Measurements from ENCODE around the gene ZBED5. TPM values are rescaled to one million over a fixed set of nuclear protein-coding genes. Genes with fewer than 3 reads are reported as not detected.

Gene ZBED5
- total RNA-seq, 1 donor from 2014 or later: 95.0 TPM

DNA sequence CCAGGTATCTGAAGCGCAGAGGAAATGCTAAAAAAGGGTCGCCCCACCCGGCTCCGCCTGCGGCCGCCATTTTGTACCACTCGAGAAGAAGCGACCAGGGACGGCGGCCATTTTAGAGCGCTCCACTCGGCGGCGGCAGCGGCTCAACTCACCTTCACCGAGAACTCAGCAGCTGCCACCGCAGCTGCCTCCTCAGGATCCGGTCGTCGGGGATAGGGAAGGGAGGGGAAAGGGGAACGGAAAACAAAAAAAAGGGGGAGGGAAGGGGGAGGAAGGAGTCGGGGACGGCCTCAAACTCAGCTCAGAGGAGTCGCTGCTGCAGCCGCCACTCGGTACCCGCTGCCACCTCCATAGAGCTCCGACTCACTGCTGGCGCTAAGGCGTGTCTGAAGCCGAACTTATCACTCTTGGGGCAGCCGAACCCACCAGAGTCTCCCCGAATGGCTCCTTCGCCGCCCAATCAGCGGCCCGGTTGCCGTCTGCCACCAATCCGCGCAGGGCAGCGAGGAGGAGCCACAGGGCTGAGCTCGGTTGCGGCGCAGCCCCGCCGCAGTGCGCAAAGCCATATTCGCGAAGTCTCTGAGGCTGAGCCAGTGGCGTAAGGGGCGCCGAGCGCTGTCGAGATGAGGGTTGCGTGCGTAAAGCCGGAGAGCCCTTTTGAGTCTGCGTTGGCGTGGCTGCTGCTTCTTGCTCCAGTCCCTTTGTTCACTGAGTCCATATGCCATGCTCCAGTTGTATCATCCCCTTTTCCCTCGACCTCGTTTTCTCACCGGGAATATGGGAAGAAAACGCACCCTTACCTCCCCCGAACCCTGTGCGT, 49.1 kb downstream of the ZBED5 start, which contains the start of gene EIF4G2:
Gene EIF4G2 (minus strand): TSS at position 374 of the 820 bp plus-strand sequence.
- peaks cover 38% of the 10 kb centered on the region for H3K4me1 Mint-ChIP-seq (ENCODE audit: low read depth)
- TF ChIP-seq, protein P1, sequence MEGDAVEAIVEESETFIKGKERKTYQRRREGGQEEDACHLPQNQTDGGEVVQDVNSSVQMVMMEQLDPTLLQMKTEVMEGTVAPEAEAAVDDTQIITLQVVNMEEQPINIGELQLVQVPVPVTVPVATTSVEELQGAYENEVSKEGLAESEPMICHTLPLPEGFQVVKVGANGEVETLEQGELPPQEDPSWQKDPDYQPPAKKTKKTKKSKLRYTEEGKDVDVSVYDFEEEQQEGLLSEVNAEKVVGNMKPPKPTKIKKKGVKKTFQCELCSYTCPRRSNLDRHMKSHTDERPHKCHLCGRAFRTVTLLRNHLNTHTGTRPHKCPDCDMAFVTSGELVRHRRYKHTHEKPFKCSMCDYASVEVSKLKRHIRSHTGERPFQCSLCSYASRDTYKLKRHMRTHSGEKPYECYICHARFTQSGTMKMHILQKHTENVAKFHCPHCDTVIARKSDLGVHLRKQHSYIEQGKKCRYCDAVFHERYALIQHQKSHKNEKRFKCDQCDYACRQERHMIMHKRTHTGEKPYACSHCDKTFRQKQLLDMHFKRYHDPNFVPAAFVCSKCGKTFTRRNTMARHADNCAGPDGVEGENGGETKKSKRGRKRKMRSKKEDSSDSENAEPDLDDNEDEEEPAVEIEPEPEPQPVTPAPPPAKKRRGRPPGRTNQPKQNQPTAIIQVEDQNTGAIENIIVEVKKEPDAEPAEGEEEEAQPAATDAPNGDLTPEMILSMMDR (IDR thresholded peaks at IDR 0.05; ENCODE audit: unreplicated experiment): no peak
- peak; percentile 97 for DNase-seq (ENCODE audit: low spot score, unreplicated experiment)
- H3K27me3 Mint-ChIP-seq: no peaks in the 10 kb centered on the region
- H3K27ac Mint-ChIP-seq: peak within 1 kb of the TSS; percentile 99
- H3K4me3 Mint-ChIP-seq (ENCODE audit: low read depth): peak within 1 kb of the TSS; percentile 93
- H3K9me3 Mint-ChIP-seq (ENCODE audit: low read depth): no peaks in the 10 kb centered on the region
- peaks cover 37% of the 10 kb centered on the region for H3K36me3 Mint-ChIP-seq (ENCODE audit: insufficient read depth)

- Mint-ChIP-seq H3K4me3 (ENCODE audit: low read depth) (peak overlapping the region; percentile 93), H3K9me3 (ENCODE audit: low read depth) (no peaks in the 10 kb centered on the region), H3K27ac (peak overlapping the region; percentile 99), H3K27me3 (no peaks in the 10 kb centered on the region), H3K4me1 (ENCODE audit: low read depth) (peaks cover 43% of the 10 kb centered on the region), H3K36me3 (ENCODE audit: insufficient read depth) (peaks cover 42% of the 10 kb centered on the region)
- no peak for DNase-seq (ENCODE audit: low spot score, unreplicated experiment)
- TF ChIP-seq, protein P1 (IDR thresholded peaks at IDR 0.05; ENCODE audit: unreplicated experiment): no peak
Observed at GRCh38 chr11:10808235-10808552, 49.7 kb downstream of the ZBED5 start.

- no peaks in the 10 kb centered on the region for H3K27me3 Mint-ChIP-seq
Observed at GRCh38 chr11:10807493-10808234, 50.2 kb downstream of the ZBED5 start.

DNA sequence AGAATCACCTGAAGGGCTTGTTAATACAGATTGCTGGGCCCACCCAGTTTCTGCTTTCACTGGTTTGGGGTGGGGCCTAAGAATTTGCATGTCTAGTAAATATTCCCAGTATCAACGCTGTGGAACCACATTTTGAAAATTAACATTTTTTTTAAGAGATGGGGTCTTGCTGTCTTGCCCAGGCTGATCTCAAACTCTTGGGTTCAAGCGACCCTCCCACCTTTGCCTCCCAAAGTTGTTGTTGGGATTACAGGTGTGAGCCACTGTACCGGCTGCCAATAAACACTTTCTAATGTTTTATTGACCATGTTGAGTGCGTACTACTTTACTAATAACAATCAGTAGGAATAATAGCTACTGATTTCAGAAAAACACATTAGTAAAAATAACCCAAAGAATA, 51.6 kb downstream of the ZBED5 start:
- TF ChIP-seq, protein P1 (IDR thresholded peaks at IDR 0.05; ENCODE audit: unreplicated experiment): no peak
- Mint-ChIP-seq H3K4me3 (ENCODE audit: low read depth) (peak overlapping the region; percentile 93), H3K27ac (peak overlapping the region; percentile 99), H3K9me3 (ENCODE audit: low read depth) (no peaks in the 10 kb centered on the region), H3K36me3 (ENCODE audit: insufficient read depth) (peaks cover 56% of the 10 kb centered on the region), H3K27me3 (no peaks in the 10 kb centered on the region), H3K4me1 (ENCODE audit: low read depth) (peaks cover 42% of the 10 kb centered on the region)
- no peak for DNase-seq (ENCODE audit: low spot score, unreplicated experiment)

More at GRCh38 chr11:10807493-10808234, 50.2 kb downstream of the ZBED5 start:
- H3K36me3 Mint-ChIP-seq (ENCODE audit: insufficient read depth): peaks cover 43% of the 10 kb centered on the region
- H3K4me1 Mint-ChIP-seq (ENCODE audit: low read depth): peaks cover 43% of the 10 kb centered on the region
- TF ChIP-seq, protein P1 (IDR thresholded peaks at IDR 0.05; ENCODE audit: unreplicated experiment): no peak
- H3K4me3 Mint-ChIP-seq (ENCODE audit: low read depth): peak overlapping the region; percentile 93
- peak; percentile 29 for DNase-seq (ENCODE audit: low spot score, unreplicated experiment)
- peak overlapping the region; percentile 99 for H3K27ac Mint-ChIP-seq
- no peaks in the 10 kb centered on the region for H3K9me3 Mint-ChIP-seq (ENCODE audit: low read depth)

DNA sequence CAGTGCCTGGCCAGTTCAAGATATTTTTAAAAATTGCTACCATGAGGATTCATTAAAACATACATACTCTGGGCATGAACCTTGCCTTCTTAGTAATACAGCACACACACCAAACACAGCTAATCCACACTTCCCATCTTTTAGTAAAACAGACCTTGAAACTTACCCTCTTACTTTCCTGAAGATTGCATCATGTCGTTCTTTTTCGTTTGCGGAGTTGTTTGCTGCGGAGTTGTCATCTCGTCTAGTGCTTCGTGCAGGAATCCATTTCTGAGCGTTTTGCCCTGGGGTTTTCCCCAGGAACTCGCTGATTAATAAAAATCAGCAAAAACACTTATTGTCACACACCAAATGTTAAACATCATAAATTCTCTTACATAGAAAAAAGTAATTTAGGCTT, 52.1 kb downstream of the ZBED5 start:
- Mint-ChIP-seq H3K27ac (peak overlapping the region; percentile 90), H3K9me3 (ENCODE audit: low read depth) (no peaks in the 10 kb centered on the region), H3K36me3 (ENCODE audit: insufficient read depth) (peaks cover 60% of the 10 kb centered on the region), H3K4me1 (ENCODE audit: low read depth) (peaks cover 42% of the 10 kb centered on the region), H3K27me3 (no peaks in the 10 kb centered on the region), H3K4me3 (ENCODE audit: low read depth) (peak overlapping the region; percentile 93)
- DNase-seq (ENCODE audit: low spot score, unreplicated experiment): no peak
- TF ChIP-seq, protein P1 (IDR thresholded peaks at IDR 0.05; ENCODE audit: unreplicated experiment): no peak

Data from progenitor cell of endocrine pancreas (in vitro differentiated cells).